Measurements from ENCODE around the gene CFAP70. TPM values are rescaled to one million over a fixed set of nuclear protein-coding genes. Genes with fewer than 3 reads are reported as not detected.
"Not testable (repeated sequence)": the region's sequence is repeated elsewhere in the genome, so short reads cannot be mapped to it uniquely, and the experiment has no call there.

Gene CFAP70
- total and polyA plus RNA-seq, 7 experiments from 2014 or later, result 0.66 to 5.4 (median 2.5) TPM

- no peak overlapping the region for H3K4me3 ChIP-seq (ENCODE audit: low read length)
- no peaks in the 10 kb centered on the region for H3K27me3 ChIP-seq (ENCODE audit: control insufficient read depth in 2 of 2, insufficient read depth in 2 of 2, low read length in 2 of 2)
- Mint-ChIP-seq H3K4me1 (peaks cover 0 to 8% (median 0%) of the 10 kb centered on the region in 7 donors), H3K9me3 (peaks cover 0 to 5% (median 3%) of the 10 kb centered on the region in 11 donors), H3K27me3 (peaks cover 0 to 13% (median 0%) of the 10 kb centered on the region in 5 donors), H3K36me3 (peaks cover 0 to 5% (median 0%) of the 10 kb centered on the region in 5 donors), H3K27ac (no peak overlapping the region), H3K4me3 (no peak overlapping the region)
- H3K27ac ChIP-seq (ENCODE audit: low read depth, low read length), result no peak overlapping the region
- H3K36me3 ChIP-seq (ENCODE audit: control insufficient read depth in 2 of 3, insufficient read depth in 3 of 3, low read length in 3 of 3), result no peaks in the 10 kb centered on the region
- no peaks in the 10 kb centered on the region for H3K9me3 ChIP-seq (ENCODE audit: control insufficient read depth in 2 of 3, low read length in 3 of 3)
- H3K4me1 ChIP-seq (ENCODE audit: control insufficient read depth in 2 of 2, insufficient read depth in 2 of 2, low read length in 2 of 2), result no peaks in the 10 kb centered on the region
- ATAC-seq, result no peak
- CTCF ChIA-PET, result interaction anchor here (0.7 to 1.1 kb wide), 3 partner anchors 10 to 380 kb away, joined by 3 to 4 read pairs (median 3); no protein-coding TSS in a partner anchor
- POLR2A ChIA-PET, result no interaction called here
- no peak for DNase-seq
- intact Hi-C loops (cut with micrococcal nuclease), result loop anchor here (1.0 kb wide), 1 partner anchor 380 kb away; no protein-coding TSS in a partner anchor
Measured at GRCh38 chr10:73263693-73264347, 94.8 kb downstream of the CFAP70 start.

GRCh38 chr10:73262880-73263555 lies 95.6 kb downstream of the CFAP70 start:
- ChIA-PET POLR2A (no interaction called here), CTCF (interaction anchor here (0.7 to 1.1 kb wide), 2 partner anchors 9 to 94 kb away, joined by 3 to 4 read pairs; no protein-coding TSS in a partner anchor)
- Mint-ChIP-seq H3K4me1 (peaks cover 0 to 8% (median 0%) of the 10 kb centered on the region in 7 donors), H3K4me3 (no peak overlapping the region), H3K9me3 (peaks cover 0 to 9% (median 4%) of the 10 kb centered on the region in 11 donors), H3K27me3 (peaks cover 0 to 11% (median 0%) of the 10 kb centered on the region in 5 donors), H3K27ac (no peak overlapping the region), H3K36me3 (peaks cover 0 to 5% (median 0%) of the 10 kb centered on the region in 5 donors)
- no peak for ATAC-seq
- no peaks in the 10 kb centered on the region for H3K27me3 ChIP-seq (ENCODE audit: control insufficient read depth in 2 of 2, insufficient read depth in 2 of 2, low read length in 2 of 2)
- no peak overlapping the region for H3K27ac ChIP-seq (ENCODE audit: low read depth, low read length)
- H3K9me3 ChIP-seq (ENCODE audit: control insufficient read depth in 2 of 3, low read length in 3 of 3), result no peaks in the 10 kb centered on the region
- intact Hi-C loops (cut with micrococcal nuclease), result no loop called here
- H3K4me3 ChIP-seq (ENCODE audit: low read length), result no peak overlapping the region
- no peaks in the 10 kb centered on the region for H3K36me3 ChIP-seq (ENCODE audit: control insufficient read depth in 2 of 3, insufficient read depth in 3 of 3, low read length in 3 of 3)
- no peak for DNase-seq
- H3K4me1 ChIP-seq (ENCODE audit: control insufficient read depth in 2 of 2, insufficient read depth in 2 of 2, low read length in 2 of 2), result no peaks in the 10 kb centered on the region

GRCh38 chr10:73262105-73262730 lies 96.4 kb downstream of the CFAP70 start:
- Histone ChIP-seq H3K4me1 (ENCODE audit: control insufficient read depth in 2 of 2, insufficient read depth in 2 of 2, low read length in 2 of 2) (no peaks in the 10 kb centered on the region), H3K36me3 (ENCODE audit: control insufficient read depth in 2 of 3, insufficient read depth in 3 of 3, low read length in 3 of 3) (no peaks in the 10 kb centered on the region), H3K9me3 (ENCODE audit: control insufficient read depth in 2 of 3, low read length in 3 of 3) (no peaks in the 10 kb centered on the region), H3K27ac (ENCODE audit: low read depth, low read length) (no peak overlapping the region), H3K27me3 (ENCODE audit: control insufficient read depth in 2 of 2, insufficient read depth in 2 of 2, low read length in 2 of 2) (no peaks in the 10 kb centered on the region), H3K4me3 (ENCODE audit: low read length) (no peak overlapping the region)
- peaks cover 0 to 8% (median 0%) of the 10 kb centered on the region in 7 donors for H3K4me1 Mint-ChIP-seq
- H3K36me3 Mint-ChIP-seq, result peaks cover 0 to 5% (median 0%) of the 10 kb centered on the region in 5 donors
- peaks cover 0 to 7% (median 0%) of the 10 kb centered on the region in 5 donors for H3K27me3 Mint-ChIP-seq
- no peak overlapping the region for H3K27ac Mint-ChIP-seq
- CTCF ChIA-PET, result no interaction called here
- peaks cover 0 to 9% (median 4%) of the 10 kb centered on the region in 11 donors for H3K9me3 Mint-ChIP-seq
- POLR2A ChIA-PET, result no interaction called here
- no peak for DNase-seq
- no peak overlapping the region for H3K4me3 Mint-ChIP-seq
- ATAC-seq, result no peak
- intact Hi-C loops (cut with micrococcal nuclease), result no loop called here

GRCh38 chr10:73261362-73261995 lies 97.2 kb downstream of the CFAP70 start:
- no peaks in the 10 kb centered on the region for H3K36me3 ChIP-seq (ENCODE audit: control insufficient read depth in 2 of 3, insufficient read depth in 3 of 3, low read length in 3 of 3)
- peaks cover 0 to 8% (median 0%) of the 10 kb centered on the region in 7 donors for H3K4me1 Mint-ChIP-seq
- ATAC-seq, result no peak
- no peak overlapping the region for H3K4me3 ChIP-seq (ENCODE audit: low read length)
- no peaks in the 10 kb centered on the region for H3K9me3 ChIP-seq (ENCODE audit: control insufficient read depth in 2 of 3, low read length in 3 of 3)
- peaks cover 0 to 9% (median 4%) of the 10 kb centered on the region in 11 donors for H3K9me3 Mint-ChIP-seq
- POLR2A ChIA-PET, result interaction anchor here (2.4 kb wide), 1 partner anchor 15 kb away, joined by 7 read pairs; the partner anchor contains the start of gene DNAJC9
- intact Hi-C loops (cut with micrococcal nuclease), result no loop called here
- H3K36me3 Mint-ChIP-seq, result peaks cover 0 to 5% (median 0%) of the 10 kb centered on the region in 5 donors
- H3K27ac ChIP-seq (ENCODE audit: low read depth, low read length), result no peak overlapping the region
- CTCF ChIA-PET, result no interaction called here
- H3K27me3 Mint-ChIP-seq, result peaks cover 0 to 5% (median 0%) of the 10 kb centered on the region in 5 donors
- H3K27ac Mint-ChIP-seq, result no peak overlapping the region
- H3K4me3 Mint-ChIP-seq, result no peak overlapping the region
- no peaks in the 10 kb centered on the region for H3K4me1 ChIP-seq (ENCODE audit: control insufficient read depth in 2 of 2, insufficient read depth in 2 of 2, low read length in 2 of 2)
- DNase-seq, result no peak
- H3K27me3 ChIP-seq (ENCODE audit: control insufficient read depth in 2 of 2, insufficient read depth in 2 of 2, low read length in 2 of 2), result no peaks in the 10 kb centered on the region

GRCh38 chr10:73258612-73259011 lies 100.1 kb downstream of the CFAP70 start:
- intact Hi-C loops (cut with micrococcal nuclease); DNase-seq; CTCF ChIA-PET; H3K4me1 Mint-ChIP-seq; H3K27me3 ChIP-seq (ENCODE audit: control insufficient read depth in 2 of 2, insufficient read depth in 2 of 2, low read length in 2 of 2); H3K4me1 ChIP-seq (ENCODE audit: control insufficient read depth in 2 of 2, insufficient read depth in 2 of 2, low read length in 2 of 2); H3K9me3 ChIP-seq (ENCODE audit: control insufficient read depth in 2 of 3, low read length in 3 of 3); H3K36me3 Mint-ChIP-seq; H3K36me3 ChIP-seq (ENCODE audit: control insufficient read depth in 2 of 3, insufficient read depth in 3 of 3, low read length in 3 of 3); ATAC-seq; H3K27me3 Mint-ChIP-seq; H3K9me3 Mint-ChIP-seq; H3K4me3 ChIP-seq (ENCODE audit: low read length); H3K27ac Mint-ChIP-seq; H3K27ac ChIP-seq (ENCODE audit: low read depth, low read length); H3K4me3 Mint-ChIP-seq: not testable (repeated sequence)
- POLR2A ChIA-PET, result interaction anchor here (0.5 kb wide), 1 partner anchor 280 kb away, joined by 3 read pairs; no protein-coding TSS in a partner anchor

GRCh38 chr10:73253225-73253555 lies 105.5 kb downstream of the CFAP70 start:
- DNase-seq, result peak in 2 of 9 donors; percentile 18 to 20
- H3K27ac Mint-ChIP-seq, result peak overlapping the region; percentile 91 to 97 (median 94)
- Histone ChIP-seq H3K27ac (ENCODE audit: low read depth, low read length) (peak overlapping the region; percentile 92), H3K9me3 (ENCODE audit: control insufficient read depth in 2 of 3, low read length in 3 of 3) (no peaks in the 10 kb centered on the region), H3K36me3 (ENCODE audit: control insufficient read depth in 2 of 3, insufficient read depth in 3 of 3, low read length in 3 of 3) (no peaks in the 10 kb centered on the region), H3K4me1 (ENCODE audit: control insufficient read depth in 2 of 2, insufficient read depth in 2 of 2, low read length in 2 of 2) (peaks cover 15 to 22% of the 10 kb centered on the region in 2 donors), H3K27me3 (ENCODE audit: control insufficient read depth in 2 of 2, insufficient read depth in 2 of 2, low read length in 2 of 2) (no peaks in the 10 kb centered on the region), H3K4me3 (ENCODE audit: low read length) (peak overlapping the region; percentile 94)
- POLR2A ChIA-PET, result interaction anchor here (0.7 to 2.0 kb wide), 10 partner anchors 19 to 519 kb away, joined by 3 to 8 read pairs (median 4); partner anchors contain the start of gene CFAP70
- H3K36me3 Mint-ChIP-seq, result peaks cover 0 to 20% (median 5%) of the 10 kb centered on the region in 5 donors
- peaks cover 0 to 3% (median 0%) of the 10 kb centered on the region in 11 donors for H3K9me3 Mint-ChIP-seq
- peak overlapping the region; percentile 95 to 100 (median 99) for H3K4me3 Mint-ChIP-seq
- ATAC-seq, result no peak
- CTCF ChIA-PET, result interaction anchor here (0.6 to 1.3 kb wide), 2 partner anchors 11 to 1418 kb away, joined by 4 read pairs; no protein-coding TSS in a partner anchor
- peaks cover 0 to 2% (median 0%) of the 10 kb centered on the region in 5 donors for H3K27me3 Mint-ChIP-seq
- intact Hi-C loops (cut with micrococcal nuclease), result loop anchor here (2.0 to 5.0 kb wide), 4 partner anchors 106 to 924 kb away; partner anchors contain the start of genes CFAP70 (in 1 of the 2) and NUDT13 (in 1 of the 2)
- H3K4me1 Mint-ChIP-seq, result peaks cover 16 to 45% (median 33%) of the 10 kb centered on the region in 7 donors
